ENCODE data around the gene ERMARD.

Gene ERMARD

DNA sequence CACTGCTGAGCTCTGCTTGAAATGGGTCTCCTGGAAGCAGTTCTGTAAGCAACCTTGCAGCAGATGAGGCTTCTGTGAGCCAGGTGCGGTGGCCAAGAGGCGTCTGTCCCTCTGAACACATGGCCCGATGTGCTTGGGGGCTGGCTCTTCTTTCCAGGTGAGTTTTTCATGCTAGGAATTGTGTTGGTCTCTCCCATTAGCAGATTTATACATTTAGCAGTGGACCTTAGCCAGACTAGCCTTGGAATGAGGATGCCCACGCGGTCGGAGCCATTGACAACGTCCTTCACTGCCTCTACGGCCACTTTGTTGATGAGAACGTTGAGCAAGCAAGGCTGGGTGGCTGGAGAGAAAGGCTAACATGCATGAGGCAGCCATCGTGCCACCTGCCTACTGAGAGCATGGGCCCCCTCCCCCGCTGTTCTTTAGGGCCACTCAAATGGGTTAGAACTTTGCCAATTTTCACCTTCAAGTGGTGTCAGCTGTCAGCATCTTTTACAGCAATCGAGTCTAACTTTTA is 33.5 kb downstream of the ERMARD start:
- no peaks in the 10 kb centered on the region for H3K9me3 ChIP-seq (ENCODE audit: control insufficient read depth, insufficient read depth, low read length)
- H3K4me3 ChIP-seq (ENCODE audit: low read depth, low read length): no peak overlapping the region
- H3K36me3 ChIP-seq (ENCODE audit: control insufficient read depth, insufficient read depth, low read length): no peaks in the 10 kb centered on the region
- no peak overlapping the region for H3K27ac ChIP-seq (ENCODE audit: low read depth, low read length)
- H3K27me3 ChIP-seq (ENCODE audit: control insufficient read depth, insufficient read depth, low read length): no peaks in the 10 kb centered on the region
- no peak overlapping the region for H3K9ac ChIP-seq (ENCODE audit: low read depth, low read length)
- no peaks in the 10 kb centered on the region; the same call in 1 of the 2 replicates for H3K4me1 ChIP-seq (ENCODE audit: control insufficient read depth, insufficient read depth, low read length)

DNA sequence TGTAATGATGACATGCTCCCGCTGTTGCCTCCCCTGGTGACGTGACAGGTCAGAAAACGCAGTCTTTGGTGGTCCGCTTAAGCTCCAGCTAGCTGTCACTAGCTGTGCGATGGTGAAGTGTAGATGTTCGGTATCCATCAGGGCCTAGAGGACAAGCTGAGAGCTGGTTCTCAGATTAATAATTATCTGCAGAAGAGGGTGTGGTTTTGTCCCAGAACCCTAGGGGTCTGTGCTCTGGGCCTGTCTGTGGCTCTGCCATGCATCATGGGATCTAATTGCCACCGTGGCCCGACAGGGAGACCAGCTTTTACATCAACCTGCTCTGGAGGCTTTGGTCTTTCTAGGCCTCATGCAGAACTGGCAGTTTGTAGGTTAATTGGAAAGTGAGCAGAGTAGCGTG is 34.1 kb downstream of the ERMARD start:
- Histone ChIP-seq H3K27me3 (ENCODE audit: control insufficient read depth, insufficient read depth, low read length) (peaks cover 4% of the 10 kb centered on the region; the same call in 1 of the 2 replicates), H3K4me1 (ENCODE audit: control insufficient read depth, insufficient read depth, low read length) (no peaks in the 10 kb centered on the region; the same call in 1 of the 2 replicates), H3K27ac (ENCODE audit: low read depth, low read length) (no peak overlapping the region), H3K9me3 (ENCODE audit: control insufficient read depth, insufficient read depth, low read length) (no peaks in the 10 kb centered on the region), H3K4me3 (ENCODE audit: low read depth, low read length) (no peak overlapping the region), H3K9ac (ENCODE audit: low read depth, low read length) (no peak overlapping the region), H3K36me3 (ENCODE audit: control insufficient read depth, insufficient read depth, low read length) (no peaks in the 10 kb centered on the region)

DNA sequence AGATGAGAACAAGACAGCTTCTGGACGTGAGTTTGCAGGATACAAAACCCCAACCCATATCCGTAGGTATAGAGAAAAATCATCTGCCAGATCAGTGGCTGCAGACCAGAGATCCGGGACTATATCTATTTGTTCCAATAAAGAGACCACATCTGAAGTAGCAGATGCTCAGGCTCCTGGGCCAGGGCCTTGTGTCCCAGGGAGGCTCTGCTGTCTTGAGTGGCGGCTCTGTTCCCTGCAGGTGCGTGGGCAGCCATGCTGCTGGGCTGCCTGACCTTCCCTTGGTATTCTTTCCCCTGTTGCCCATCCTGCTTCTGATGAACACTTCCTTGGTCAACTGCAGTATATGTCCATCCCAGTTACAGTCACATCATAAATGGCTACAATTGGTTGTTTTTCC is 34.9 kb downstream of the ERMARD start:
- Histone ChIP-seq H3K36me3 (ENCODE audit: control insufficient read depth, insufficient read depth, low read length) (no peaks in the 10 kb centered on the region), H3K4me3 (ENCODE audit: low read depth, low read length) (no peak overlapping the region), H3K4me1 (ENCODE audit: control insufficient read depth, insufficient read depth, low read length) (no peaks in the 10 kb centered on the region; the same call in 1 of the 2 replicates), H3K27me3 (ENCODE audit: control insufficient read depth, insufficient read depth, low read length) (peaks cover 12% of the 10 kb centered on the region), H3K9me3 (ENCODE audit: control insufficient read depth, insufficient read depth, low read length) (no peaks in the 10 kb centered on the region), H3K9ac (ENCODE audit: low read depth, low read length) (no peak overlapping the region), H3K27ac (ENCODE audit: low read depth, low read length) (no peak overlapping the region)

DNA sequence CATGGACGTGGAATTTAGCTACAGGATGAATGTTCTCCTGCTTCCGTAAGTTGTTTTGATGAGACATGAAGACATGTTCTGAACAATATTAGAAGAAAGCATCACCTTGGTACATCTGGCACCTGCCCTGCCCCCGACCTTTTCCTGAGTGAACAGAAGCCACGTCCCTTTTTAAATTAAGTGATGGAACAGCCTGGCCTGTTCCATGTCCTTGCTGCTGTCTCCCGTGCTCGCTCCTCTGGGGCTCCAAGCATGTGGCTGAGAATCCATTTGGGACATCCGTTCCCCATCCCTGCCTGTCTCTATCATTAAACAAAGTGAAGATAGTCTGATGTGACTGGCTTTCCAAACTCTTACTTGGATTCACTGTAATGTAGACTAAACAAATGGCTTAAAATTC is 36.4 kb downstream of the ERMARD start:
- Histone ChIP-seq H3K9me3 (ENCODE audit: control insufficient read depth, insufficient read depth, low read length) (no peaks in the 10 kb centered on the region), H3K27me3 (ENCODE audit: control insufficient read depth, insufficient read depth, low read length) (peaks cover 15% of the 10 kb centered on the region), H3K4me3 (ENCODE audit: low read depth, low read length) (no peak overlapping the region), H3K9ac (ENCODE audit: low read depth, low read length) (no peak overlapping the region), H3K27ac (ENCODE audit: low read depth, low read length) (no peak overlapping the region), H3K4me1 (ENCODE audit: control insufficient read depth, insufficient read depth, low read length) (no peaks in the 10 kb centered on the region; the same call in 1 of the 2 replicates), H3K36me3 (ENCODE audit: control insufficient read depth, insufficient read depth, low read length) (no peaks in the 10 kb centered on the region)

DNA sequence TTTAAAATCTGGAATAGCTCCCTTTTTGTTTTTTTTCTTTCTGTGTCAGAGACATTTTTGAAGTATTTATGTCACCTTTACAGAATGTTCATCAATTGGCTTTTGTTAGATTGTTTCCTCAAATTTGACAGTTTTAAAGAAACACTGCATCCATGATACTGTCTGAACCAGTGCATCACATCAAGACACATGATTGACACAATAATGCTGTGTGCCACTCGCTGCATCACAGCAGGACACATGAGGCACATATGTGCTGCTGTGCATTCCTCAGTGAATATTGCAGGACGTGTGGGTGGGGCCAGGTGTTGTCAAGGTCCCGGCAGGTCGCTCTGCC is 37.4 kb downstream of the ERMARD start:
- H3K4me3 ChIP-seq (ENCODE audit: low read depth, low read length): no peak overlapping the region
- H3K4me1 ChIP-seq (ENCODE audit: control insufficient read depth, insufficient read depth, low read length): no peaks in the 10 kb centered on the region; the same call in 1 of the 2 replicates
- H3K27ac ChIP-seq (ENCODE audit: low read depth, low read length): no peak overlapping the region
- H3K9me3 ChIP-seq (ENCODE audit: control insufficient read depth, insufficient read depth, low read length): no peaks in the 10 kb centered on the region
- H3K36me3 ChIP-seq (ENCODE audit: control insufficient read depth, insufficient read depth, low read length): no peaks in the 10 kb centered on the region
- peaks cover 15% of the 10 kb centered on the region for H3K27me3 ChIP-seq (ENCODE audit: control insufficient read depth, insufficient read depth, low read length)
- H3K9ac ChIP-seq (ENCODE audit: low read depth, low read length): no peak overlapping the region

DNA sequence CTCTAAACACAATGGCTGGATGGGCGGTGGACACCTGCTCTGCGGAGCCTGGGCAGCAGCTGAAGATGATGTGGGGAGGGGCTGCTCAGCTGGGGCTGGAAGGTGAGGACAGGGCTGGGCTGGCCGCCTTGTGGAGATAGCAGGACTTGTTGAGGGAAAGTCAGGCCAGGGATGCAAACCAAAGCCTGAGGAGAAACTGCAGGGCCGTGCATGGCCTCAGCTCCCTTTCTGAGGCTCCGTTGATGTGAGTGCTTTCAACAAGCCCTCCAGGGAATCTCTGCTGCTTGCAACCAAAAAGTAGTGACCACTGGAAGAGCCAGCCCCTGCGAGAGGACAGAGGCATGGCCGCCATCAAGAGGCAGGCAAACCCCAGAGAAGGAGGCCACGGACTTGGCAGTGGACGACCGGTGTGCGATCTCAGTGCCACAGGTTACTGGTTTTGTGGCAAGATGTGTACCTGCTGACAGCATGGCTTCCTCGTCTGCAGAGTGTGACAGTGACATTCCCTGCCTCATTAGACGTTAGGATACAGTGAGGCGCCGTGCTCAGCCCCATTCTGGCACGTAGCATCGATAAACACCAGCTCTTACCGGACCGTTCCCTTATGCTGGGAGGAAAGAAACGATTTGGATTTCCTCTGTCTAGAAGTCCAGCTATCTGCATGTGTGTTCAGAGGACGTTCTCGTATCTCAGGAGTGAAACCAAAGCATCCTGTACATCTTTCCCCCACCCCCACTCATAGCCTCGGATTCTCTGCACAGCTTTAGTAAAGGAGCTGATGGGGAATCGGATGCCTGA is 37.9 kb downstream of the ERMARD start:
- no peaks in the 10 kb centered on the region for H3K36me3 ChIP-seq (ENCODE audit: control insufficient read depth, insufficient read depth, low read length)
- no peaks in the 10 kb centered on the region for H3K9me3 ChIP-seq (ENCODE audit: control insufficient read depth, insufficient read depth, low read length)
- peaks cover 15% of the 10 kb centered on the region for H3K27me3 ChIP-seq (ENCODE audit: control insufficient read depth, insufficient read depth, low read length)
- H3K9ac ChIP-seq (ENCODE audit: low read depth, low read length): no peak overlapping the region
- no peaks in the 10 kb centered on the region; the same call in 1 of the 2 replicates for H3K4me1 ChIP-seq (ENCODE audit: control insufficient read depth, insufficient read depth, low read length)
- peak overlapping the region; percentile 48 for H3K4me3 ChIP-seq (ENCODE audit: low read depth, low read length)
- no peak overlapping the region for H3K27ac ChIP-seq (ENCODE audit: low read depth, low read length)

DNA sequence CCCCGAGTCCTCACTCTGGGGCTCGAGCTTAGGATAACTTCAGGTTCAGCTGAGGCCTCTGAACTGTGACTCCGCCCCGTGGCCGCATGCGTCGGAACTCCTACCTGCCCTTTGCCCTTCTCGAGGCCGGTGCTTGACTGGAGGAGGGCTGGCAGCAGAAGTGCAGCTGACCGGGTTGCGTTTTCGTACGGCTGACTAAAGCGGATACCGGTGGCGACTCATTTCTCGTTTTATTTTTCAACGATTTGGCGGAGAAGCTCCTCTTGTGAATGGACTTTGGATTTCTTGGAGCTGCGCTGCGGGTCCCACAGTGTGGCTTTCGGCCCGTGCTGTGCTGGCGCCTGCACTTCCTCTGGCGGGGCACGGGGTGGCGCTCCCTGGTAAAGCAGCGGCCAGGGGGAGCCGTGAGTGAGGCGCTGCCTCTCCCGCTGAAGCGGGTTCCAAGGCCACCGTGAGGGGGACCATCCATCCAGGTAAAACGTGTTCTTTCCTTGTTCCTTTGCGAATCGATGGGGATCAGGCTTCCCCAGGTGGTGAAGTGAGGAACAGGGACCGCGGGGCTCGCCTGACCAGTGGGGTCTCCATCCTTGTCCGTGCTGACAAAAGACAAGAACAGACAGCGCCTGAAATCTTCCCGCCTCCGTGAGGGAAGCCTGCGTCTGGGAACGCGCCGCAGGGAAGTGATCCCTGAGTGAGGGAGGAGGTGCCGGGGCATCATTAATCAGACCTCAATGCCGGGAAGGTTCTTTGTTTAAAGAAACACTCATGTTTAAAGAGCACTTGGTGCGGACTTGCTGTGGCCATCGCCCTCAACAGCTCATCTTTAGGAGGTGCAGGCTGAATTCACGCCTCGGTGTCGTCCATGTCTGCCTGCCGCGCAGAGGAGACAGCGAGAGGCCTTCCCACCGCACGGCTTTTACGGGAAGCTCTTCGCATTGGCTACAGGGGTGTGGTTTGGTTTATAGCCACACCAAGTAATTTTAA is 38.8 kb downstream of the ERMARD start:
- H3K36me3 ChIP-seq (ENCODE audit: control insufficient read depth, insufficient read depth, low read length): no peaks in the 10 kb centered on the region
- peaks cover 15% of the 10 kb centered on the region for H3K27me3 ChIP-seq (ENCODE audit: control insufficient read depth, insufficient read depth, low read length)
- H3K4me3 ChIP-seq (ENCODE audit: low read depth, low read length): peak overlapping the region; percentile 48
- H3K4me1 ChIP-seq (ENCODE audit: control insufficient read depth, insufficient read depth, low read length): no peaks in the 10 kb centered on the region; the same call in 1 of the 2 replicates
- H3K9ac ChIP-seq (ENCODE audit: low read depth, low read length): peak overlapping the region; percentile 37; the same call in 1 of the 2 replicates
- H3K9me3 ChIP-seq (ENCODE audit: control insufficient read depth, insufficient read depth, low read length): no peaks in the 10 kb centered on the region
- peak overlapping the region; percentile 53 for H3K27ac ChIP-seq (ENCODE audit: low read depth, low read length)

DNA sequence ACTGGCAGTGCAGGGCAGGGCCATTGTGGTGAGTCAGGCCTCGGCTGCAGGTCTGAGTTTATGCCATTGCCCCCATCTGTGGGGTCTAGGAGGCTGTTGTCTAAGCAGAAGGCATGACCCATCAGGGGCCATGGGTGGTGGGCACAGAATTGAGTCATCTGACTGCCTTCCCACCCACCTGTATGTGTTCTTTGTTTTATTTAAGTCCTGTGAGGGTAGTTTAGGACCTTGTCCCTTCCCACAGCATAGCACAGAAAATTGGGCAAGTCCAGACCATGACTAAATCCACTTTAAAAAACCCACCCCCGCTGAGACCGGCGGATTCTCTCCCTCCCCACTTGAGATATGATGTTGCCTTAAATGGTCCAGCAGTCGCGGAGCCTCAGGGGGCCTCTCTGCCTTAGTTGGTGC is 40.3 kb downstream of the ERMARD start:
- Histone ChIP-seq H3K4me3 (ENCODE audit: low read depth, low read length) (no peak overlapping the region), H3K36me3 (ENCODE audit: control insufficient read depth, insufficient read depth, low read length) (no peaks in the 10 kb centered on the region), H3K9me3 (ENCODE audit: control insufficient read depth, insufficient read depth, low read length) (no peaks in the 10 kb centered on the region), H3K4me1 (ENCODE audit: control insufficient read depth, insufficient read depth, low read length) (no peaks in the 10 kb centered on the region; the same call in 1 of the 2 replicates), H3K27ac (ENCODE audit: low read depth, low read length) (no peak overlapping the region), H3K27me3 (ENCODE audit: control insufficient read depth, insufficient read depth, low read length) (peaks cover 15% of the 10 kb centered on the region), H3K9ac (ENCODE audit: low read depth, low read length) (no peak overlapping the region)

DNA sequence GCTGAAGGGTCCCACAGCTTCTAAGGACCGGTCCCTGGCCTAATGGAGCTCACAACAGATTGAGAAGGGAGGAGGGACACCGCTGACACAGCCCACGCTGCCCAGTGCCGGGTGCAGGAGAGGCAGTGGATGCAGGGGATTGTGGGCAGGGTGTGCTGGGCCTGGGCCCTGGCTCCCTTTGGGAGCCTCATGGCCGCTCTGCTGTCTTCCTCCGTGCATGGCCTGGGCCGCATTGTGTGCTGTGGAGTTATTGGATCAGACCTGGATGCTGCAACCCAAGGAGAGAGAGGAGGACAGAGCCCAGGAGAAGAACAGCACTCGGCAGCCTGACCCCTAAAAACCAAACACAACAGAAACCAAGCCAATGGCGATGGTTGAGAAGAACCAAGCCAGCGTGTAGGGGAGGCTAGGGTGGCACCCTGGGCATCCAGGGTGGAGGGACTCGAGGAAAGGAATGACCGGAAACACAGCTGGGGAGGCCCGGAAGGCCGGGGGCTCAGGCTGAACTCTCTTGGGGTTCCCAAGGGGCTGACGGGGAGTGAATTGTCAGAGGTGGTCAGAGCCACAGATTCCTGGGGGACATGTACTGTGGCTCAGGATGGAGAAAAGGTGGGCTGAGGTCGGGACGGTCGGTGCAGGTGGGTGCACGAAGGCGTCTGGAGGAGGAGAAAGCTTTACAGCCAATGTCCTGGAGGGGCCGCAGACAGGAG is 41.0 kb downstream of the ERMARD start:
- Histone ChIP-seq H3K9me3 (ENCODE audit: control insufficient read depth, insufficient read depth, low read length) (no peaks in the 10 kb centered on the region), H3K27ac (ENCODE audit: low read depth, low read length) (no peak overlapping the region), H3K27me3 (ENCODE audit: control insufficient read depth, insufficient read depth, low read length) (peaks cover 15% of the 10 kb centered on the region), H3K4me1 (ENCODE audit: control insufficient read depth, insufficient read depth, low read length) (no peaks in the 10 kb centered on the region; the same call in 1 of the 2 replicates), H3K9ac (ENCODE audit: low read depth, low read length) (no peak overlapping the region), H3K4me3 (ENCODE audit: low read depth, low read length) (no peak overlapping the region), H3K36me3 (ENCODE audit: control insufficient read depth, insufficient read depth, low read length) (no peaks in the 10 kb centered on the region)

DNA sequence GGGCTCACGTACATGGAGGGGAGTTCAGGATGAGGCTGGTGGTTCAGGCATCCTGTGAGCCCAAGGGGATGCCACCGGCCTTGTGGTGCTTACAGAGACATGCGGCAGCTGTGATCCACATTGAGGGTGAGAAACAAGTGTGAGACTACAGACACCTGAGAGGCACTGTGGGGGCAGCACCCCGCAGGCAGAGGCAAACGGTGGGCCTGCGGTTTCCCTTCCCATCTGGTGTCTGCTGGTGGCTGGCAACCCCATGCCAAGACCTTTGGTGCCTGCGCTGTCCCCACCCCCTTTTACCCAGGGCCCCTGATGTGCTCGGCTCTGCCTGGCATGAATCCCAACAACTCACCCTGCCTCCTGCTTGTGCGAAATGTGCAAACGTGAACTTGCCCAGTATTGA is 42.0 kb downstream of the ERMARD start:
- Histone ChIP-seq H3K27ac (ENCODE audit: low read depth, low read length) (no peak overlapping the region), H3K36me3 (ENCODE audit: control insufficient read depth, insufficient read depth, low read length) (no peaks in the 10 kb centered on the region), H3K27me3 (ENCODE audit: control insufficient read depth, insufficient read depth, low read length) (peaks cover 15% of the 10 kb centered on the region), H3K9me3 (ENCODE audit: control insufficient read depth, insufficient read depth, low read length) (no peaks in the 10 kb centered on the region), H3K9ac (ENCODE audit: low read depth, low read length) (no peak overlapping the region), H3K4me3 (ENCODE audit: low read depth, low read length) (no peak overlapping the region), H3K4me1 (ENCODE audit: control insufficient read depth, insufficient read depth, low read length) (no peaks in the 10 kb centered on the region; the same call in 1 of the 2 replicates)
